GM12878 (cell line): ENCODE measurements around the gene NOSTRIN. TPM values are rescaled to one million over a fixed set of nuclear protein-coding genes. Genes with fewer than 3 reads are reported as not detected.

Source experiments
- ATAC-seq: fragments of 200-7000 bp; cut with Tn5 transposase; 3 replicates; pipeline ENCODE4 v1.9.1; 2020; ENCODE audit warnings: mild to moderate bottlenecking, moderate library complexity
- BruUV-seq: library from RNA; stranded (reverse); fragments of 400-500 nt; replicated peaks from 2 replicates; lab custom pipeline; 2021; lab: Mats Ljungman, UMichigan
- CTCF ChIA-PET: fragments of 300-600 bp; sonication (Branson Sonifier 250); formaldehyde crosslinking; extraction: SDS; loops from one replicate; lab custom pipeline; 2021; ENCODE audit warnings: inconsistent platforms; lab: Yijun Ruan, JAX
- POLR2A ChIA-PET: fragments of 350-600 bp; formaldehyde crosslinking; extraction: SDS; loops from one replicate; lab custom pipeline; 2021; ENCODE audit warnings: inconsistent platforms; lab: Charles Lee
- RAD21 ChIA-PET: fragments of 300-600 bp; sonication (Branson Sonifier 250); formaldehyde crosslinking; loops from one replicate; lab custom pipeline; 2023; ENCODE audit warnings: antibody characterized with exemption; ENCODE audit not compliant: unreplicated experiment; lab: Charles Lee
- SMC1A ChIA-PET: fragments of 300-600 bp; sonication (Branson Sonifier 250); formaldehyde crosslinking; loops from one replicate; lab custom pipeline; 2023; ENCODE audit not compliant: unreplicated experiment, uncharacterized antibody; lab: Charles Lee
- DNase-seq: peaks from one replicate; pipeline ENCODE4 v3.0.0-alpha.2; 2011; ENCODE audit warnings: low read depth, low spot score
- FAIRE-seq: peaks from 3 replicates; lab custom pipeline; 2011; peaks lifted over from hg19 to GRCh38; lab: Jason Lieb, UNC
- H2AFZ ChIP-seq: 2 replicates; pipeline ENCODE4 v1.6.0; 2011; ENCODE audit warnings: low read depth, low read length, control low read depth; ENCODE audit not compliant: control insufficient read depth
- H3K27ac ChIP-seq: 2 replicates; pipeline ENCODE4 v1.5.1; 2011; ENCODE audit warnings: control low read depth; ENCODE audit not compliant: control insufficient read depth, insufficient read depth
- H3K27me3 ChIP-seq, 2 experiments: replicated peaks in 1 of 2; 2 replicates each; pipeline versions ENCODE4 v1.6.0 to v1.6.1; 2011; ENCODE audit warnings: low read length in 1 of 2; ENCODE audit not compliant: control insufficient read depth in 2 of 2, insufficient read depth in 2 of 2
- H3K36me3 ChIP-seq, 2 experiments: 2 replicates each; pipeline ENCODE4 v1.5.1; 2011; ENCODE audit warnings: low read length in 1 of 2; ENCODE audit not compliant: control insufficient read depth in 2 of 2, insufficient read depth in 2 of 2
- H3K4me1 ChIP-seq: 2 replicates; pipeline ENCODE4 v1.6.1; 2011; ENCODE audit warnings: mild to moderate bottlenecking, low read length, moderate library complexity, mixed read lengths; ENCODE audit not compliant: control insufficient read depth, insufficient read depth
- H3K4me2 ChIP-seq: 2 replicates; pipeline ENCODE4 v1.6.0; 2011; ENCODE audit warnings: control low read depth; ENCODE audit not compliant: control insufficient read depth, insufficient read depth
- H3K4me3 ChIP-seq: fragments of 200-600 bp; sonication (generic); 2 replicates; pipeline ENCODE4 v1.5.1; 2016
- H3K79me2 ChIP-seq: 2 replicates; pipeline ENCODE4 v1.6.0; 2011; ENCODE audit warnings: low read length; ENCODE audit not compliant: control insufficient read depth, insufficient read depth
- H3K9ac ChIP-seq: 2 replicates; pipeline ENCODE4 v1.8.0; 2011; ENCODE audit warnings: low read length, control low read depth, mixed read lengths; ENCODE audit not compliant: control insufficient read depth, insufficient read depth
- H3K9me3 ChIP-seq: replicated peaks from 3 replicates; pipeline ENCODE4 v1.5.1; 2011; ENCODE audit warnings: mild to moderate bottlenecking, low read length; ENCODE audit not compliant: control insufficient read depth, insufficient read depth
- H4K20me1 ChIP-seq: 2 replicates; pipeline ENCODE4 v1.6.0; 2011; ENCODE audit not compliant: control insufficient read depth, insufficient read depth
- CBFB ChIP-seq: IDR thresholded peaks from 2 replicates; pipeline ENCODE4 v1.6.1; 2016; ENCODE audit warnings: antibody characterized with exemption, low read depth
- CREB1 ChIP-seq: IDR thresholded peaks from 2 replicates; pipeline ENCODE4 v1.6.1; 2012; ENCODE audit warnings: low read depth, mild to moderate bottlenecking, inconsistent platforms
- IKZF2 ChIP-seq, 2 experiments: fragments of 450-650 bp; IDR thresholded peaks; 2 replicates each; pipeline ENCODE4 v1.6.1; 2017; ENCODE audit warnings: mild to moderate bottlenecking in 2 of 2, moderate library complexity in 2 of 2
- KDM1A ChIP-seq: fragments of 200-600 bp; sonication (generic); IDR thresholded peaks from 2 replicates; pipeline ENCODE4 v1.6.1; 2016; ENCODE audit warnings: borderline replicate concordance
- LARP7 ChIP-seq: fragments of 450-650 bp; IDR thresholded peaks from 2 replicates; pipeline ENCODE4 v1.6.1; 2017; ENCODE audit warnings: mild to moderate bottlenecking
- MTA2 ChIP-seq: fragments of 450-650 bp; IDR thresholded peaks from 2 replicates; pipeline ENCODE4 v1.6.1; 2016; ENCODE audit warnings: low read depth, mild to moderate bottlenecking, moderate library complexity
- NR2C1 ChIP-seq: fragments of 450-650 bp; IDR thresholded peaks from 2 replicates; pipeline ENCODE4 v1.6.1; 2017; ENCODE audit warnings: antibody characterized with exemption, mild to moderate bottlenecking, moderate library complexity
- SPI1 ChIP-seq: IDR thresholded peaks from 2 replicates; pipeline ENCODE4 v1.6.1; 2011; ENCODE audit warnings: low read depth, mild to moderate bottlenecking, low read length, moderate library complexity, borderline replicate concordance; ENCODE audit not compliant: insufficient read depth
- TCF12 ChIP-seq: IDR thresholded peaks from 2 replicates; pipeline ENCODE4 v1.6.1; 2011; ENCODE audit warnings: low read depth, mild to moderate bottlenecking, low read length
- ZZZ3 ChIP-seq: IDR thresholded peaks from 2 replicates; pipeline ENCODE4 v1.6.1; 2011; ENCODE audit warnings: low read depth; ENCODE audit not compliant: control insufficient read depth, insufficient read length
- WGBS: methylation state at CpG from one replicate; pipeline ENCODE4 v1.1.6; 2016; ENCODE audit warnings: low lambda C conversion rate; ENCODE audit not compliant: insufficient replicate concordance, insufficient coverage; ENCODE audit errors: missing lambda C conversion rate; 5-methylcytosine and 5-hydroxymethylcytosine counted together
- in situ Hi-C: fragments of 300-500 bp; cut with MboI; formaldehyde crosslinking; loops from 9 replicates; pipeline ENCODE4 v1.14.3; 2018; ENCODE audit warnings: mixed read lengths
- intact Hi-C: fragments of 100-400 bp; cut with micrococcal nuclease; formaldehyde crosslinking; loops from one replicate; pipeline ENCODE4 v1.14.2; 2022; ENCODE audit not compliant: unreplicated experiment
- polyA plus RNA-seq, 11 experiments: library from polyadenylated mRNA; depleted of rRNA in 4 of 11; unstranded in 6 of 11; stranded (reverse) in 5 of 11; fragments of >200 nt; fragmentation: Nextera tagmentation in 4 of 11; fragmentation: Illumina TruSeq in 1 of 11; extraction: Ambion mirVana in 4 of 11; extraction: Trizol in 1 of 11; gene quantifications; 1 replicate in 1 of 11; 2 replicates in 10 of 11; pipeline versions ENCODE4 v1.2.1 to v1.2.3, GENCODE V29; 2011 to 2016; ENCODE audit warnings: inconsistent platforms in 2 of 11, missing spikeins in 2 of 11, low read depth in 1 of 11
- total RNA-seq, 4 experiments: library from RNA; depleted of rRNA in 3 of 4; stranded (reverse); fragments of >200 nt in 3 of 4; fragmentation: Illumina TruSeq in 1 of 4; extraction: Trizol in 1 of 4; gene quantifications; 2 replicates each; pipeline versions ENCODE4 v1.2.1 to v1.2.3, GENCODE V29; 2013 to 2021
- TF ChIP-seq, protein P1 (sequence below): fragments of 450-650 bp; IDR thresholded peaks from 2 replicates; pipeline ENCODE4 v1.6.1; 2017; ENCODE audit warnings: mild to moderate bottlenecking, moderate library complexity
- TF ChIP-seq, protein P2 (sequence below): IDR thresholded peaks from 2 replicates; pipeline ENCODE4 v1.6.1; 2012; ENCODE audit warnings: low read length, inconsistent platforms
- TF ChIP-seq, protein P3 (sequence below): IDR thresholded peaks from 2 replicates; pipeline ENCODE4 v1.6.1; 2011; ENCODE audit warnings: borderline replicate concordance, low read depth, mild to moderate bottlenecking, moderate library complexity, mixed read lengths, low read length; ENCODE audit not compliant: insufficient read depth; ENCODE audit errors: extremely low read length
- TF ChIP-seq, protein P4 (sequence below): IDR thresholded peaks from 2 replicates; pipeline ENCODE4 v1.6.1; 2012; ENCODE audit warnings: low read depth, low read length, improper control_type of control experiment

NOSTRIN gene
- total and polyA plus RNA-seq, 10 of the 15 experiments (the other 5 are each of a cell fraction or from before 2014, with no cell fraction given), result 0.13 to 0.42 (median 0.37) TPM; not detected in 5

DNA sequence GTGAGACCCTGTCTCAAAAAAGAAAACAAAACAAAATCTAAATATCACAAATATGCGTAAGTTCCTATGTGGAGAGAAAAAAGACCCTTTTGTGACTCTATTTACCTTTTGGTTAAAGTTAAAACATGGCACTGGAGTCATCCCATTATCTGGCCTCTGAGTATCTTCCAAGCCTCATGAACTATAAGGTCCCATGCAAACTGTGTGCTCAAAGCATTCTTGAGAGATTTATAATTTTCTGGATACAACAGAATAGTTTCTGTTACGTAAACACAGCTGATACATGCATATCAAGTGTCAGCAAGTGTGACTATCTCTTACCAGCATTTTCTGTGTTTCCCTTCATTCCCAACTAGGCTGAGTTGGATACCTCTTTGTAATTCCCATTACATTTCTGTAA is 8.8 kb upstream of the NOSTRIN start (continued):
- TF ChIP-seq, protein P1, sequence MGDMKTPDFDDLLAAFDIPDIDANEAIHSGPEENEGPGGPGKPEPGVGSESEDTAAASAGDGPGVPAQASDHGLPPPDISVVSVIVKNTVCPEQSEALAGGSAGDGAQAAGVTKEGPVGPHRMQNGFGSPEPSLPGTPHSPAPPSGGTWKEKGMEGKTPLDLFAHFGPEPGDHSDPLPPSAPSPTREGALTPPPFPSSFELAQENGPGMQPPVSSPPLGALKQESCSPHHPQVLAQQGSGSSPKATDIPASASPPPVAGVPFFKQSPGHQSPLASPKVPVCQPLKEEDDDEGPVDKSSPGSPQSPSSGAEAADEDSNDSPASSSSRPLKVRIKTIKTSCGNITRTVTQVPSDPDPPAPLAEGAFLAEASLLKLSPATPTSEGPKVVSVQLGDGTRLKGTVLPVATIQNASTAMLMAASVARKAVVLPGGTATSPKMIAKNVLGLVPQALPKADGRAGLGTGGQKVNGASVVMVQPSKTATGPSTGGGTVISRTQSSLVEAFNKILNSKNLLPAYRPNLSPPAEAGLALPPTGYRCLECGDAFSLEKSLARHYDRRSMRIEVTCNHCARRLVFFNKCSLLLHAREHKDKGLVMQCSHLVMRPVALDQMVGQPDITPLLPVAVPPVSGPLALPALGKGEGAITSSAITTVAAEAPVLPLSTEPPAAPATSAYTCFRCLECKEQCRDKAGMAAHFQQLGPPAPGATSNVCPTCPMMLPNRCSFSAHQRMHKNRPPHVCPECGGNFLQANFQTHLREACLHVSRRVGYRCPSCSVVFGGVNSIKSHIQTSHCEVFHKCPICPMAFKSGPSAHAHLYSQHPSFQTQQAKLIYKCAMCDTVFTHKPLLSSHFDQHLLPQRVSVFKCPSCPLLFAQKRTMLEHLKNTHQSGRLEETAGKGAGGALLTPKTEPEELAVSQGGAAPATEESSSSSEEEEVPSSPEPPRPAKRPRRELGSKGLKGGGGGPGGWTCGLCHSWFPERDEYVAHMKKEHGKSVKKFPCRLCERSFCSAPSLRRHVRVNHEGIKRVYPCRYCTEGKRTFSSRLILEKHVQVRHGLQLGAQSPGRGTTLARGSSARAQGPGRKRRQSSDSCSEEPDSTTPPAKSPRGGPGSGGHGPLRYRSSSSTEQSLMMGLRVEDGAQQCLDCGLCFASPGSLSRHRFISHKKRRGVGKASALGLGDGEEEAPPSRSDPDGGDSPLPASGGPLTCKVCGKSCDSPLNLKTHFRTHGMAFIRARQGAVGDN, result no peak
- TF ChIP-seq ZZZ3, result no peak

DNA sequence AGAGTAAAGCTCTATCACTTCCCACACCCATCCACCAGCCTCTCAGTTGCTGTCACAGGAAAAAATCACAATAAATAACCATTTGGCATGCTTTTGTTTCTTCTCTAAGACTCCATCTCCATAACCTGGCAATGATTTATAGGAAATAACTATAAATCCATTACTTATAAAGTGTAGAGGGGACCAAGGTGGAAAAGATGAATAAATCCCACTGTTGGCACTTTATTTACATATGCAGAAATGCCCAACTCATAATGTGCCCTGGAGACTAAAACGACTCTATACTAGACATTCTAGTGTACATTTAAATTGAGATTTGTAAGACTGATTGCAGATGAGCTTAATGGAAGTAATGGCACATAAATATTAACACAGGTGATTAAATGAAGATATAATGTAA is 7.5 kb upstream of the NOSTRIN start:
- WGBS, result 0% methylated on average over 1 of the region's 1 CpG
- H3K4me2 ChIP-seq, result no peak overlapping the region
- H3K9ac ChIP-seq, result no peak overlapping the region
- H3K4me3 ChIP-seq, result no peak overlapping the region
- H3K27ac ChIP-seq, result no peak overlapping the region
- DNase-seq (no peak), FAIRE-seq (no peak), ATAC-seq (no peak)
- H3K9me3 ChIP-seq, result no peaks in the 10 kb centered on the region; the same call in 2 of the 3 replicates
- ChIA-PET POLR2A (no interaction called here), RAD21 (no interaction called here), SMC1A (no interaction called here), CTCF (no interaction called here)
- no peaks in the 10 kb centered on the region for H4K20me1 ChIP-seq
- in situ Hi-C loops, result no loop called here
- BruUV-seq, result no TSS peak
- no peaks in the 10 kb centered on the region for H3K79me2 ChIP-seq
- H2AFZ ChIP-seq, result no peak overlapping the region
- no peaks in the 10 kb centered on the region for H3K36me3 ChIP-seq
- H3K27me3 ChIP-seq, result no peaks in the 10 kb centered on the region; a peak in 1 of 4 replicates
- intact Hi-C loops, result no loop called here
- H3K4me1 ChIP-seq, result no peaks in the 10 kb centered on the region
- no peak for TF ChIP-seq NR2C1
- TF ChIP-seq IKZF2 (IDR thresholded peaks at IDR 0.05), result no peak
- no peak for TF ChIP-seq MTA2
- TF ChIP-seq CREB1, result no peak
- TF ChIP-seq, protein P2, sequence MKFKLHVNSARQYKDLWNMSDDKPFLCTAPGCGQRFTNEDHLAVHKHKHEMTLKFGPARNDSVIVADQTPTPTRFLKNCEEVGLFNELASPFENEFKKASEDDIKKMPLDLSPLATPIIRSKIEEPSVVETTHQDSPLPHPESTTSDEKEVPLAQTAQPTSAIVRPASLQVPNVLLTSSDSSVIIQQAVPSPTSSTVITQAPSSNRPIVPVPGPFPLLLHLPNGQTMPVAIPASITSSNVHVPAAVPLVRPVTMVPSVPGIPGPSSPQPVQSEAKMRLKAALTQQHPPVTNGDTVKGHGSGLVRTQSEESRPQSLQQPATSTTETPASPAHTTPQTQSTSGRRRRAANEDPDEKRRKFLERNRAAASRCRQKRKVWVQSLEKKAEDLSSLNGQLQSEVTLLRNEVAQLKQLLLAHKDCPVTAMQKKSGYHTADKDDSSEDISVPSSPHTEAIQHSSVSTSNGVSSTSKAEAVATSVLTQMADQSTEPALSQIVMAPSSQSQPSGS, result no peak
- TF ChIP-seq, protein P3, sequence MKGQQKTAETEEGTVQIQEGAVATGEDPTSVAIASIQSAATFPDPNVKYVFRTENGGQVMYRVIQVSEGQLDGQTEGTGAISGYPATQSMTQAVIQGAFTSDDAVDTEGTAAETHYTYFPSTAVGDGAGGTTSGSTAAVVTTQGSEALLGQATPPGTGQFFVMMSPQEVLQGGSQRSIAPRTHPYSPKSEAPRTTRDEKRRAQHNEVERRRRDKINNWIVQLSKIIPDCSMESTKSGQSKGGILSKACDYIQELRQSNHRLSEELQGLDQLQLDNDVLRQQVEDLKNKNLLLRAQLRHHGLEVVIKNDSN, result no peak
- no peak for TF ChIP-seq TCF12
- TF ChIP-seq SPI1, result no peak
- TF ChIP-seq CBFB, result no peak
- TF ChIP-seq KDM1A, result no peak
- TF ChIP-seq, protein P4, sequence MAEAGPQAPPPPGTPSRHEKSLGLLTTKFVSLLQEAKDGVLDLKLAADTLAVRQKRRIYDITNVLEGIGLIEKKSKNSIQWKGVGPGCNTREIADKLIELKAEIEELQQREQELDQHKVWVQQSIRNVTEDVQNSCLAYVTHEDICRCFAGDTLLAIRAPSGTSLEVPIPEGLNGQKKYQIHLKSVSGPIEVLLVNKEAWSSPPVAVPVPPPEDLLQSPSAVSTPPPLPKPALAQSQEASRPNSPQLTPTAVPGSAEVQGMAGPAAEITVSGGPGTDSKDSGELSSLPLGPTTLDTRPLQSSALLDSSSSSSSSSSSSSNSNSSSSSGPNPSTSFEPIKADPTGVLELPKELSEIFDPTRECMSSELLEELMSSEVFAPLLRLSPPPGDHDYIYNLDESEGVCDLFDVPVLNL, result no peak
- no peak for TF ChIP-seq LARP7
